ENCODE results near the gene TAF3. TPM values are rescaled to one million over a fixed set of nuclear protein-coding genes. Genes with fewer than 3 reads are reported as not detected.

TAF3 gene
- total and polyA plus RNA-seq, 11 donors, result 5.7 to 14.0 (median 10.3) TPM

DNA sequence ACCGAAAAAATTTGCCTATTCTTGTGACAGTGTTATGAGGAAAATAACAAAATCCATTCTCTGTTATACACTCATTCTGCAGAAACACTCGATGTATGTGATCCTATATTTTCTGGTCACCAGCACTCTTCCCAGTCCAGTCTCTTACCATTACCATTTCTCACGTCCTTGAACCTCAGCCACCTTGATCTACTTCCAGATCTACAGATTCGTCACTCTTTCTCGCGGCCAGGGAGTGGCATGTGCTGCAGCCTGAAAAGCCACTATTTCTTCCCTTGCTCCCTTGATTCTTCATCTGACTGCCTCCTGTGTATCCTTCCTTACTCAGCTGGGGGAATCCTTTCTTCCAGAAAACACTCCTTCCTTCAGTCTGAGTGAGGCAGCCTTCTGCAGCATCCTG lies 14.1 kb upstream of the TAF3 start:
- H3K27ac ChIP-seq, result peak overlapping the region in 2 of 12 donors; percentile 5 to 13
- 62 to 83% (median 75%) methylated on average over 6 of the region's 6 CpGs for WGBS, 4 donors
- TF ChIP-seq CTCF (IDR thresholded peaks at IDR 0.05) (no peak), POLR2A (IDR thresholded peaks at IDR 0.05) (no peak)
- peaks cover 0 to 17% (median 4%) of the 10 kb centered on the region in 12 donors for H3K4me1 ChIP-seq
- H3K36me3 ChIP-seq, result peaks cover 0 to 100% (median 98%) of the 10 kb centered on the region in 9 donors
- H3K4me3 ChIP-seq, result no peak overlapping the region
- H3K27me3 ChIP-seq, result no peaks in the 10 kb centered on the region
- ATAC-seq (peak in 1 of 4 donors; percentile 27), DNase-seq (no peak)
- no peaks in the 10 kb centered on the region for H3K9me3 ChIP-seq
- intact Hi-C loops (cut with DNase I), result no loop called here

- WGBS, 4 donors, result 35 to 55% (median 46%) methylated on average over 2 of the region's 2 CpGs
- ATAC-seq (peak in 3 of 4 donors; percentile 9 to 25 (median 22)), DNase-seq (no peak)
- H3K4me1 ChIP-seq, result peaks cover 0 to 17% (median 4%) of the 10 kb centered on the region in 12 donors
- H3K4me3 ChIP-seq, result no peak overlapping the region
- intact Hi-C loops (cut with DNase I), result no loop called here
- no peaks in the 10 kb centered on the region for H3K9me3 ChIP-seq
- H3K27ac ChIP-seq, result peak overlapping the region in 2 of 12 donors; percentile 5 to 13
- H3K27me3 ChIP-seq, result no peaks in the 10 kb centered on the region
- H3K36me3 ChIP-seq, result peaks cover 0 to 98% (median 94%) of the 10 kb centered on the region in 9 donors
- no peak for TF ChIP-seq CTCF (IDR thresholded peaks at IDR 0.05)
- TF ChIP-seq POLR2A (IDR thresholded peaks at IDR 0.05), result no peak
These were observed 13.6 kb upstream of the TAF3 start for GRCh38 chr10:7804741-7805140.

DNA sequence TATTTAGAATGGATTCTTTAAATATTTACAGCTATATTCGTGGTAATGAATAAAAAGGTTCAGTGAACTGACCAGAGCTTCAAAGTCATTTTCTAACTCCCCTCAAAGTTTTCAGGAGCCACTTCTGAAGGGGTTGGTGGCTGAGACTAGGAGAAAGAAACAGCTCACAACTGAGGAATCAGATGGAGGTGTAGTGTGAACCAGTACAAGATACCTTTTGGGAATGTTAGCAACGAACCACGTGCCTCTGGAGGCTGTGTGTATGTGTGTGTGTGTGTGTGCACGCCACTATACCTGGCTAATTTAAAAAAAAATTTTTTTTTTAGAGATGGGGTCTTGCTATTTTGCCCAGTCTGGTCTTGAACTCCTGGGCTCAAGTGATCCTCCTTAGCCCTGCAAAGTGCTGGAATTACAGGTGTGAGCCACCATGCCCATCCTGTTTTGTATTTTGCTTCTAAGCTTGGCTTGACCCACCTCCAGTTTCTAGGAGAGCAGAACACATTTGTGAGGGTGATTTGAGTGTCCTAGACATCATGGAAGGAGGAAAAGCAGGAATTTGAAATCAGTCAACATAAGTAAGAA lies 9.5 kb upstream of the TAF3 start:
- ATAC-seq (no peak), DNase-seq (no peak)
- H3K4me1 ChIP-seq, result peaks cover 0 to 14% (median 3%) of the 10 kb centered on the region in 12 donors
- TF ChIP-seq POLR2A (IDR thresholded peaks at IDR 0.05), result no peak
- no peak for TF ChIP-seq CTCF (IDR thresholded peaks at IDR 0.05)
- no peak overlapping the region for H3K4me3 ChIP-seq
- intact Hi-C loops (cut with DNase I), result no loop called here
- no peaks in the 10 kb centered on the region for H3K9me3 ChIP-seq
- no peak overlapping the region for H3K27ac ChIP-seq
- peaks cover 0 to 59% (median 54%) of the 10 kb centered on the region in 9 donors for H3K36me3 ChIP-seq
- H3K27me3 ChIP-seq, result no peaks in the 10 kb centered on the region
- WGBS, 4 donors, result 54 to 80% (median 73%) methylated on average over 4 of the region's 4 CpGs

DNA sequence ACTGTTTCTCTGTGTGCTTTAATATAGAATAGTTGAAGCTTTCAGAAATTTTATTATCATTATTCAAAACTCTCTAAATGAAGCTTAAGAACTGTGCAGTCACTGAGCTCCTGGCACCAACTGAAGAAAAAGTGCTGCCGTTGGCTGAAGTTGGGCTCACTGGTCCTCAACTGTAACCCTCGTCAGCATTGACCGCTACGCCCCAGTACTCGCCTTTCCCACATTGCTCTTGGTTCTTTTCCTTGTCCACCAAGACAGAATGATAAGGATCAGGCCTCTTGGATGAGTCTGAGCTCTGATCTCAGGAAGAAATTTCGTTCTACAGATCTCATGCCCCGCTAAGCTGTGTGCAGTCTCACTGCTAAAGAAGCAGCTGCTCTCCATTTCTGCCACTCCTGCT lies 7.9 kb upstream of the TAF3 start:
- Histone ChIP-seq H3K4me3 (no peak overlapping the region), H3K27ac (no peak overlapping the region), H3K9me3 (no peaks in the 10 kb centered on the region), H3K36me3 (peaks cover 0 to 42% (median 37%) of the 10 kb centered on the region in 9 donors), H3K4me1 (no peaks in the 10 kb centered on the region), H3K27me3 (no peaks in the 10 kb centered on the region)
- intact Hi-C loops (cut with DNase I), result no loop called here
- DNase-seq, result no peak
- TF ChIP-seq POLR2A (IDR thresholded peaks at IDR 0.05) (no peak), CTCF (IDR thresholded peaks at IDR 0.05) (no peak)
- 70 to 83% (median 78%) methylated on average over 7 of the region's 7 CpGs for WGBS, 4 donors
- peak in 1 of 4 donors; percentile 9 for ATAC-seq
